ENCODE results near the gene ATP6V0C. TPM values are rescaled to one million over a fixed set of nuclear protein-coding genes. Genes with fewer than 3 reads are reported as not detected.

The ATP6V0C gene
- 10 to 100 TPM; 24.7 to 75.3 (median 47.4) TPM for total RNA-seq

DNA sequence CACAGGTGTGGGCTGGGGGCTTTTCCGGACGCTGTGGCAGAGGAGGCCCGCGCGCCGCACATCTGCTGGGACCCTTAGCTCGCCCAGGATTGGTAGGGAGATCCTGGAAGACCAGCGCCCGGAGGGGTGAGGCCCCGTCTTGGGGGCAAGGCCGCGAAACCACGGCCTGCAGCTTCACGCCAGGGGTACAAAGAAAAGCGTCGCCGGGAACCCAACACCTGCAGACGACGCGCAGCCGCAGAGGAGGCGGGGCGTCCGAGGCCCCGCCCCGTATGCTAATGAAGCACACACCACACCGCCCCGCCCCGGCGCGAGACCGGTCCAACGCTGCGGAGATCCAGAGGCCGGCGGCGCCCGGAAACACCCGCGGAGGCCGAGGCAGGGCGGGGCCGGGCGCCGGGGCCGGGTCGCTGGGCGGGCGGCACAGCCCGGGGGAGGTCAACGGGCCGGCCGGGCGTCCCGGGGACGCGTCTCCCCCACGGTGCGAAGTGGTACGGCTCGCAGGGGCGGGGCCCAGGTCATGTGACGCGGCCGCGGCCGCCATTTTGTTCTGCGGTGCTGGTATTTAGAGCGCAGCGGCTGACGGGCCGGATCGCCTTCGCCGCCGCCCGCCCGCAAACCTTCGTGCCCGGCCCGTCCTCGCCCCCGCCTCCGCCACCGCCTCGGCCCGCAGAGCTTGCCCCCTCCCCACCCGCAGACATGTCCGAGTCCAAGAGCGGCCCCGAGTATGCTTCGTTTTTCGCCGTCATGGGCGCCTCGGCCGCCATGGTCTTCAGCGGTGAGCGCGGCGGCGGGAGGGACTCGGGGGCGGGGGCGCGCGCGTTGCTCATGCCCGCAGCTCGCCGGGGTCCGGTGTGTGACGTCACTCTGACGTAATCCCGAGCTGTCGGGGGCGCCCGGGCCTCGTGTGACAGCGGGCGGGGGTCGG lies at the start of gene ATP6V0C:
Gene ATP6V0C (plus strand): TSS at position 548 of the 928 bp plus-strand sequence. CDS start 152 bp downstream, at position 700.
- Histone ChIP-seq H3K4me3 (peak within 1 kb of the TSS; percentile 80 to 100 (median 93)), H3K4me1 (replicated peaks in 1 of 2) (peaks cover 26 to 28% of the 10 kb centered on the region in 2 donors), H3K27ac (peak within 1 kb of the TSS; percentile 99)
- in situ Hi-C loops (cut with MboI; ENCODE audit: low pct_unique_long_range_greater_than_20kb in 2 of 9, low sequenced_read_pairs in 9 of 9, unreplicated experiment in 9 of 9): no loop called here
- ATAC-seq (replicated peaks in 6 of 8): peak; percentile 68 to 86 (median 82)
- WGBS, 10 experiments: no CpG with 5 or more reads among the region's 122 CpGs

DNA sequence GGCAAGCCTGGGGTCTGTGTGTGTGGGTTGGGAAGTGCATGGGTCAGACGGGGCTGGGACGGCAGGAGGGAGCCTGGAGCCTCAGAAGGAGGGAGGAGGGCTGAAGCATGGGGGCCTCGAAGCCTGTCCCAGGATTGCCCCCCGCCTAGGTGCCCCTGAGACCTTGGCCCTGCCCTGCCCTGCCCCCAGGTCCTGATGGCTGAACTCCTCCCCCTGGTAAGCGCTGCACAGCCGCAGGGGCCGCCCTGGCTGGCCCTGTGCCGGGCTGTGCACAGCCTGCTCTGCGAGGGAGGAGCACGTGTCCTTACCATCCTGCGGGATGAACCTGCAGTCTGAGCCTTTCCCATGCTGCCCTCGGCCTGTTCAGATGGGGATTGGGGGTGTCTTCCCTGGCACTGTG lies 49.4 kb upstream of the ATP6V0C start:
- no peak for ATAC-seq (replicated peaks in 6 of 8)
- Histone ChIP-seq H3K4me1 (replicated peaks in 1 of 2) (peaks cover 19 to 29% of the 10 kb centered on the region in 2 donors), H3K27ac (no peak overlapping the region), H3K4me3 (no peak overlapping the region)
- WGBS, 10 experiments: no CpG with 5 or more reads among the region's 12 CpGs
- in situ Hi-C loops (cut with MboI; ENCODE audit: low pct_unique_long_range_greater_than_20kb in 2 of 9, low sequenced_read_pairs in 9 of 9, unreplicated experiment in 9 of 9): no loop called here

DNA sequence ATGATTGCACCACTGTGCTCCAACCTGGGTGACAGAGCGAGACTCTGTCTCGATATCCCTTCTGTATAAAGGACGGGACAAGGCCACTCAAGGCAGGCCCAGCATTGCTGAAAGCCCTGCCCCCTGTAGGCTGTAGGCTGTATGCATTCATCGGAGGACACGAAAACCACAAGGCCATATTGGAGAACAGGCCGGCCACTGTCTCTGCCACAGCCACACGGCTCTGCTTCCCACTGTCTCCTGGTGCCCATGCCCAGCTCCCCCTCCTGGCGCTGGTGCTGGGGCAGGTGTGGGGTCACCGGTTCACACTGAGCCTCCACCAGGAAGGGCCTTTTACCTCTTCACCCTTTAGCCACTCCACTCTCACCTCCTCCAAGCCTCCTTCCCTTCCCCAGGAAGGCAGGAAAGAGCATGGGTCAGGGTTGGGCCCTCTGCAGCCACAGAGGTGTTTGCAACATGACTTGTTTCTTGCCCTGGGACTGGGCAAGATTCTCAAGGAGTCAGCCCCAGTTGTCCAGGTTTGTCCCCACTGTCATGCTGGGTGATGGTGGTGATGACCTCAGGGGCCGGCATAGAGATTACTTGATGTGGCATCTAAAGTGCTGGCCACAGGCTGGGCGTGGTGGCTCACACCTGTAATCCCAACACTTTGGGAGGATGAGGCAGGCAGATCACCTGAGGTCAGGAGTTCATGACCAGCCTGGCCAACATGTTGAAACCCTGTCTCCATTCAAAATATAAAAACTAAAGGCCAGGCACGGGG lies 47.9 kb upstream of the ATP6V0C start:
- WGBS, 10 experiments: 77 to 100% (median 85%) methylated on average over 2 to 6 of the region's 12 CpGs; no CpG with 5 or more reads in 5 of the 10 experiments
- no peak overlapping the region for H3K27ac ChIP-seq
- in situ Hi-C loops (cut with MboI; ENCODE audit: low pct_unique_long_range_greater_than_20kb in 2 of 9, low sequenced_read_pairs in 9 of 9, unreplicated experiment in 9 of 9): no loop called here
- H3K4me1 ChIP-seq (replicated peaks in 1 of 2): peaks cover 31 to 38% of the 10 kb centered on the region in 2 donors
- no peak for ATAC-seq (replicated peaks in 6 of 8)
- H3K4me3 ChIP-seq: no peak overlapping the region

DNA sequence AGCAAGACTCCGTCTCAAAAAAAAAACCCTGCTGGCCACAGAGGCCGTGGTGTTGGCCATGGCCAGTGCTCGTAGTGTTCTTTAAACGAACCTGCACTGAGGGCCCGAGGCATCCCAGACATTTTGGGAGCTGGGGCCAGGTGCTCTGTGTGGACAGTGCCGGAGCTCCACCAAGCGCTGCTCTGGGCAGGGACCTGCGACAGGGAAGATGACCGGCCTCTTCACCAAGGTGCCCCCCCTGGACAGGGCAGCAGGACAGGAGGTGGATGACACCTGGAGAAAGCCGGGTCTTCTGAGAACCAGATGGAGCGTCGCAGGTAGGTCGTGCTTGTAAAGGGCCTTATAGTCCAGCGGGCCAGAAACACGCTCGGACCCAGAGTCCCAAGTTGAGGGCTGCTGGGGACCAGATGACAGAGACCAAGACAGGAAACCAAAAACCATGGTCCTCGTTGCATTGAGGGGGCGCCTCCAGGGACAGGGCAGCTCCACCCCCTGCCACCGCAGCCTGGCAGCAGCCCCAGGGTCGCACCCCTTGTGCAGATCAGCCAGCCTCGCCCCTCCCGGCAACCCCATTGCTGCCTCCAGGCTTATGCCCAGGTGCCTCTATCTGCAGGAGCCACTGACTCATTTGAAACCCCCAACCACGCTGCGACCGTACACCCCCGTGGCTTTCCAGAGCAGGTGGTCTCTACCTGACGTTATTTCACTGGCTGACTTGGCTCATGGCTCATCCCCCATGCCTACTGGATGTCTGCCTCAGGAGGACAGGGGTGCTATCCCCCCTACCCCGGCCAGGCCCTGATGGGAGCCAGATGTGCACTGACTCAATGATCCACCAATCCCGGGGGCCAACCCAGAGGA lies 46.9 kb upstream of the ATP6V0C start:
- in situ Hi-C loops (cut with MboI; ENCODE audit: low pct_unique_long_range_greater_than_20kb in 2 of 9, low sequenced_read_pairs in 9 of 9, unreplicated experiment in 9 of 9): no loop called here
- WGBS, 10 experiments: 52 to 96% (median 80%) methylated on average over 1 to 13 of the region's 29 CpGs; no CpG with 5 or more reads in 4 of the 10 experiments
- Histone ChIP-seq H3K27ac (peak overlapping the region; percentile 87 to 90), H3K4me3 (peak overlapping the region in 2 of 5 donors; percentile 26 to 43), H3K4me1 (replicated peaks in 1 of 2) (peaks cover 42 to 46% of the 10 kb centered on the region in 2 donors)
- no peak for ATAC-seq (replicated peaks in 6 of 8)

DNA sequence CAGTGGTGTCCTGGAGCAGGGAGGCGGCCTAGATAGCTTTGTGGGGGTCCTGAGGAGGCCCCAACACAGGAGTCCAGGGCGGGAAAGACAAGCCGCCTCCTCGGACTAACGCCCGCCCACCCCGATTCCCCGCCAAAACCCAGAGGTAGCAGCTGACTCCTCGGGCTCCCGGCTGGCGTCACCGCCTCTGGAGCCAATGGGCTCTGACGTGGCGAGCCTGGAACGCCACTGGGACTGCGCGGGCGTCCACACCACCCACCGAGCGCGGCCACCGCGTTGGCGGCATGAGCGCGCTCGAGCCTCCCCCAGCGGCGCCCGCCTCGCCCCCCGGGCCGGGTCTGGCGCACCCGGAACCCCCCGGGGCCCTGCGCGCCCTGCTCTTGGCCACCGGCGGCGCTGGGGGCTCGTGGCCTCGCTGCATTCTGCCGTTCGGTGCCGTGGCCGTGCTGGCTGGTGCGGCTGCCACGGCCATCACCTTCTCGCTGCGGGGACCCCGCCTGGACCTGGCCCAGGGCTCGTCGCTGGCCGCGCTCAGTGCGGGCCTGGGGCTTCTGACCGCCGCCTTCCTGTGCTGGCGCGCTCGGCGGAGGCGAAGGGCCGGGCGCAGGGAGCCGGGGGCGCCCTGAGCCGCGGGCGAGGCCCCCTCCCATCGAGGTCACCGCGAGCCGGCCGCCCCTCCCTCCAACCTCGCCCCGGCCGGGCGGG lies 46.1 kb upstream of the ATP6V0C start:
- peak overlapping the region; percentile 87 to 90 for H3K27ac ChIP-seq
- peak; percentile 32 to 76 (median 38) for ATAC-seq (replicated peaks in 6 of 8)
- WGBS, 10 experiments: no CpG with 5 or more reads among the region's 80 CpGs
- H3K4me1 ChIP-seq (replicated peaks in 1 of 2): peaks cover 45 to 54% of the 10 kb centered on the region in 2 donors
- in situ Hi-C loops (cut with MboI; ENCODE audit: low pct_unique_long_range_greater_than_20kb in 2 of 9, low sequenced_read_pairs in 9 of 9, unreplicated experiment in 9 of 9): no loop called here
- H3K4me3 ChIP-seq: peak overlapping the region; percentile 26 to 43 (median 30)

DNA sequence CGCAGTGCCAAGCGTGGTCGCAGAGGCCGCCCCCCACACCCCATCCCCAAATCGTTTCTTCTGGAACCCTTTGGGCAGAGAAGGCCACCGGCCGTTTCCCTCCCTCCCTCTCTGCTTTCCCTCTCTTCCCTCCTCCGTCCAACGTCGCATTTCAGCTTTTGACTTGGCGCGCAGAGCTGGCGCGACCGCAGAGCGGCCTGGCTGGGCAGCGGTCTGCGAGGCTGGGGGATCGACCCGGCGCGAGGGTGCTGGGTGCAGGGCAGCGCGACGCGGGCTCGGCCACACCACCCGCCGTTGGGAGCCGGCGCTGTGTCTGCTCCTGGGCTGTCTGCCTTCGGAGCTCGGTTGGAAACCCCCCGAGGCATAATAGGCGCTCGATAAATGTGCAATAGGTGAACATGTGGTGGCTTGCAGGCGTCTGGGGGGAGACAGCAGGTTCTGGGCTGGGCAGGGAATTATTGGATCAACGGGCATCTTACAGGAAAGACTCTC lies 45.5 kb upstream of the ATP6V0C start:
- Histone ChIP-seq H3K4me3 (peak overlapping the region; percentile 26 to 43 (median 30)), H3K4me1 (replicated peaks in 1 of 2) (peaks cover 49 to 60% of the 10 kb centered on the region in 2 donors), H3K27ac (peak overlapping the region; percentile 87 to 90)
- peak; percentile 1 to 14 (median 6) for ATAC-seq (replicated peaks in 6 of 8)
- WGBS, 10 experiments: 0 to 11% methylated on average over 5 to 6 of the region's 38 CpGs; no CpG with 5 or more reads in 8 of the 10 experiments
- in situ Hi-C loops (cut with MboI; ENCODE audit: low pct_unique_long_range_greater_than_20kb in 2 of 9, low sequenced_read_pairs in 9 of 9, unreplicated experiment in 9 of 9): no loop called here

DNA sequence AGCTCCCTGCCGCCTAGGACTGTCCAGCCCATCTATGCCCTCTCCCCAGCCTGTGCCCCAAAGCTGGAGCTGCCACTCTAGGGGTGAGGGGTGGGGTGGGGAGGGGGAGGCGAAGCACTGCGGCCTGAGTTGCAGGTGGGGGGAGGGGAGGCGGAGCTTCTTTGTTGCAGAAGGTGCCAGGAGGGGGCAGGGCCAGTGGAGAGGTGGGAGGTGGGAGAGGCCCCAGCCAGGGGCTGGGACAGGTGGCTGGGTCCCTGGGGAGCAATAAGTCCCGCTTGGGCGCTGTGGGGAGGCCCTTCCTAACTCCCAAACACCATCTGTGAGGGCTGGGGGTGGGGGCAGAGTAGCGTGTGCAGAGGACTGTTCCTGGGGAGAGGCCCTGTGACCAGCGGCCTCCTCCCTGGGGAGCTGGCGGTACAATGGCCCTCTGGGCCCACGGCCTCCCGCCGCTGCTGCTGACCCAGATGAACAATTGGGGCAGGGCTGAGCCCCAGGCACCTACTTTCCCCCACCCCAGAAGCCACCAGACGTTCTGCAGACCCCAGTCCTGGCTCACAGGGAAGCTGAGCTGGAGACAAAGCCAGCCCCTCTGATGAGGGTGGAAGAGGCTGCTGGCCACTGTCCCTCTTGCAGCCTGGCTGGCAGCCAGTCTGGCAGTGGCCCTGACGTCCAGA lies 44.9 kb upstream of the ATP6V0C start:
- Histone ChIP-seq H3K4me3 (peak overlapping the region in 4 of 5 donors; percentile 26 to 43 (median 34)), H3K27ac (peak overlapping the region; percentile 87 to 90), H3K4me1 (replicated peaks in 1 of 2) (peaks cover 55 to 65% of the 10 kb centered on the region in 2 donors)
- in situ Hi-C loops (cut with MboI; ENCODE audit: low pct_unique_long_range_greater_than_20kb in 2 of 9, low sequenced_read_pairs in 9 of 9, unreplicated experiment in 9 of 9): no loop called here
- WGBS, 10 experiments: no CpG with 5 or more reads among the region's 14 CpGs
- peak in 6 of 8 experiments; percentile 5 to 60 (median 44) for ATAC-seq (replicated peaks in 6 of 8)

DNA sequence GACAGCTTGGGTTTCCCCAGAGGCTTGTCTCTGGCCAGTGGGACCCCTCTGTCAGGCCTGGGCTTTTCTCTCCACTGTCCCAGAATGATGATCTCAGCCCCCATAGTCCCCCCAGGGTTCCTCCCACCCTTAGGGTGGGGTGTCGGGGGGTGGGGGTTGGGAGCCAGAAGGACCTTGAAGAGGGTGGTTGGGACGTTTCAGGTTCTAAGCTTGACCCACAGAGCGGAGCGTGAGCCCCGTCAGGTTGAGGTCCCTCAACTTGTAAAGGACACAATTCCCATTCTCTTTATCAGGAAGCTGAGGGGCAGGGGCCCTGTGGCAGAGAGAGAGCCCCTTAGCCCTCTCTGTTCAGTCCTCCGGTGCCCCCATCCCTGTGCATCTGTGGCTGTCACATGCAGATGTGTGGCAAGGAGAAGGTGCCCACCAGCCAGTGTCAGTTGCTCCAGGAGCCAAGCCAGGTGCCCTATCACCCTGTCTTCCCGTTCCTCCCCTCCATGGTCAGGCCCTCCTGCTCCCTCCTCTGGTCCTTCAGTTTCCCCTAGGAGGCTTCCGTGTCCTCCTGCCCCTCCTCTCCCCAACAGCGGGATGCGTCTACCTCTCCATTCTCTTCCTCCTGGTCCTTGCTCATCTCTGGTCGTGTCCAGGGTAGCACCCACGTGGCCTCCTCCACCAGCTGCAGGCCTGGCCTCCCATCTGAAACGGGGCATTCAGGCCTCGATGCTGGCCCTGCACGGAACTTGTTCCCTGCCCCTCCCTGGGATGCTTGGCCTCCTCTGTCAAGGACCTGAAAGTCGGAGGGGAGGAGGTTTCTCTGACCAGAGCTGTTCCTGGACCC lies 44.1 kb upstream of the ATP6V0C start:
- no peak for ATAC-seq (replicated peaks in 6 of 8)
- Histone ChIP-seq H3K4me1 (replicated peaks in 1 of 2) (peaks cover 55 to 65% of the 10 kb centered on the region in 2 donors), H3K4me3 (peak overlapping the region in 1 of 5 donors; percentile 43), H3K27ac (peak overlapping the region; percentile 87 to 90)
- 40 to 76% (median 59%) methylated on average over 1 to 7 of the region's 16 CpGs; no CpG with 5 or more reads in 6 of the 10 experiments for WGBS, 10 experiments
- in situ Hi-C loops (cut with MboI; ENCODE audit: low pct_unique_long_range_greater_than_20kb in 2 of 9, low sequenced_read_pairs in 9 of 9, unreplicated experiment in 9 of 9): no loop called here

DNA sequence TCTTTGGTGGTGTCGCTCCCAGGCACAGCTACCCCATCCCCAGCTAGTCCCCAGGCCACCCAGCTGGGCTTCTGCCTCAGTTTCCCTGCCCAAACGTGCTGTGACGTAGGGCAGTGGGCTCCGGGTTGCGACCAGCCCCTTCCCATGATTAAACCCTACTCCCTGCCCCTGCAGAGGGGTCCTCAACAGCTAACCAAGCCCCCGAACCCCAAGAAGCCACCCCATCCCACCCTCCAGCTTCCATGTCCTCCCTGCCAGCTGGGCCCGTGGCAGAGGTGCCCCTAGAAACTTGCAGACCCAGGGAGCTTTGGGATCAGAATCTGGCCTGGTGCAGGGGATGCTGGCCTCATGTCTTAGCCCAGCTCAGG lies 43.5 kb upstream of the ATP6V0C start:
- no peak for ATAC-seq (replicated peaks in 6 of 8)
- in situ Hi-C loops (cut with MboI; ENCODE audit: low pct_unique_long_range_greater_than_20kb in 2 of 9, low sequenced_read_pairs in 9 of 9, unreplicated experiment in 9 of 9): no loop called here
- Histone ChIP-seq H3K4me1 (replicated peaks in 1 of 2) (peaks cover 55 to 65% of the 10 kb centered on the region in 2 donors), H3K27ac (peak overlapping the region; percentile 68 to 83), H3K4me3 (no peak overlapping the region)
- WGBS, 10 experiments: 80% methylated on average over 2 of the region's 7 CpGs; no CpG with 5 or more reads in 9 of the 10 experiments

DNA sequence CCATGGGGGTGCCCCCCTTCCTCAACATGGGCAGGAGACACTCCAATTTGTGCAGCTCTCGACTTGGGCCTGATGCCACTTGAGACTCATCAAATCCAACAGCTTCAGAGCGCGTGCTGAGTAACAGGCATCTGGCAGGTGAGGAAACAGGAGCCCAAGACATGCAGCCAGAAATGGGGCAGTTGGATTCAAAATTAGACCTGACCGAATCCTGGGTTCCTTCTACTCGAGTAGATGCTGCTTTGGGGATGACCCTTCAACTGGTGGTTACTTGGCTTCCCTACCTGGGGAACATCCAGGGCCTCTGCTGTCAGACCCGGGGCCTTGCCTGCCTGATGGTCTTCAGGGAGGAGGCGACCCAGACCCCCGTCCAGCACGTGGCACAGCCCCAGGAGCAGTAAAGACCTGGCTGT lies 43.1 kb upstream of the ATP6V0C start:
- ATAC-seq (replicated peaks in 6 of 8): no peak
- Histone ChIP-seq H3K4me3 (peak overlapping the region; percentile 22 to 39 (median 27)), H3K27ac (peak overlapping the region; percentile 68 to 83), H3K4me1 (replicated peaks in 1 of 2) (peaks cover 55 to 65% of the 10 kb centered on the region in 2 donors)
- 50 to 83% (median 60%) methylated on average over 1 to 2 of the region's 9 CpGs; no CpG with 5 or more reads in 7 of the 10 experiments for WGBS, 10 experiments
- in situ Hi-C loops (cut with MboI; ENCODE audit: low pct_unique_long_range_greater_than_20kb in 2 of 9, low sequenced_read_pairs in 9 of 9, unreplicated experiment in 9 of 9): no loop called here

Data from motor neuron (in vitro differentiated cells).